Colonic mucosa (tissue), 4 donors: ENCODE data around the gene LRRC15. TPM values are rescaled to one million over a fixed set of nuclear protein-coding genes. Genes with fewer than 3 reads are reported as not detected.

Experiments used
- DNase-seq: peaks from one replicate; pipeline ENCODE4 v3.0.0-alpha.2; 2020
- H3K27ac ChIP-seq: fragments of 200-600 bp; one replicate; pipeline ENCODE4 v1.8.0; 2021
- H3K27me3 ChIP-seq: fragments of 200-600 bp; one replicate; pipeline ENCODE4 v1.8.0; 2021
- H3K36me3 ChIP-seq: fragments of 200-600 bp; one replicate; pipeline ENCODE4 v1.8.0; 2021
- H3K4me1 ChIP-seq: fragments of 200-600 bp; one replicate; pipeline ENCODE4 v1.8.0; 2021; ENCODE audit warnings: mild to moderate bottlenecking
- H3K4me3 ChIP-seq: fragments of 200-600 bp; one replicate; pipeline ENCODE4 v1.8.0; 2021
- H3K9ac ChIP-seq, 2 donors: one replicate each; pipeline ENCODE4 v1.7.0; 2013; ENCODE audit warnings: control low read depth in 2 of 2, low read depth in 2 of 2, low read length in 2 of 2
- H3K9me3 ChIP-seq: fragments of 200-600 bp; one replicate; pipeline ENCODE4 v1.8.0; 2021
- intact Hi-C: fragments of 100-400 bp; cut with DNase I; formaldehyde crosslinking; loops from one replicate; pipeline ENCODE4 v1.14.1; 2022
- total RNA-seq, 2 donors: library from RNA; stranded (reverse); fragmentation: NEBNext Ultra II Directional in 1 of 2; extraction: Animal tissue kit (Norgen Biotek cat#: 25700) in 1 of 2; gene quantifications; one replicate each; pipeline ENCODE4 v1.2.1, GENCODE V29; 2021
- TF ChIP-seq, protein P1 (sequence below): fragments of 200-600 bp; IDR thresholded peaks from one replicate; pipeline ENCODE4 v1.8.0; 2022; ENCODE audit warnings: antibody characterized with exemption, mild to moderate bottlenecking
- donor health status: healthy.
- donor health status: DM: no; HTN: no; CAD: no.
- donor health status: DM: no; HTN: no; CAD: no.

LRRC15 gene
- total RNA-seq, 2 donors from 2014 or later, result 0.32 to 0.89 TPM

DNA sequence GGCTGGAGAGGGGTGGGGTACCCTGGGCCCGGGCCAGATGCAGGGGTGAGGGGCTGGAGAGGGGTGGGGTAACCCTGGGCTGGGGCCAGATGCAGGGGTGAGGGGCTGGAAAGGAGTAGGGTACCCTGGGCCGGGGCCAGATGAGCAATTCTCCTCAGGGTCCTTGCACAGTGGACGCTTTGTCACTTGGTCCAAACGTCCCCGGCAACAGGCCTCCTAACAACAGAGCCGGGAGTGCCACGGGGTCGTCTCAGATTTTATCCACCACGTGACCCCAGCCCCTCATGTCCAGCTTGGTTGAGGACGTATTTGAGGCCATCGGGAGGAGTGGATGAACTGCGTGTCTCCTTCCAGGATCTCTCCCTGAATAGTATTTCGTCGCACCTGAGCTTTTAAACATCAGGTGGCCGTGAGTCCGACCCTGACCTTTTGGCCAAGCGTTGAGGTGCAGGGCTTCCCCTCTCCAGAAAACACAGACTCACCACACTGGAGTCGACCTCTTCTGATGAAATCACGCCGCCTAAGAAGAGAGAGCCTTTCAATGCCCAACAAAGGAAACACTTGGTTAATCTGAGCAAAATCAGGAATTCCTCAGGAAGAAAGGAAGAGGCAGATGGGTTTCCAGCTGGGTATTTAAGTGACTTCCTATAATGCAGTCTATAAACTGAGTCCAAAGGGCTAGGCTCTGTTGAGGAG, 12.8 kb upstream of the LRRC15 start:
- DNase-seq, result no peak
- H3K27me3 ChIP-seq, result no peaks in the 10 kb centered on the region
- no peak overlapping the region for H3K27ac ChIP-seq
- no peak overlapping the region for H3K4me3 ChIP-seq
- TF ChIP-seq, protein P1, sequence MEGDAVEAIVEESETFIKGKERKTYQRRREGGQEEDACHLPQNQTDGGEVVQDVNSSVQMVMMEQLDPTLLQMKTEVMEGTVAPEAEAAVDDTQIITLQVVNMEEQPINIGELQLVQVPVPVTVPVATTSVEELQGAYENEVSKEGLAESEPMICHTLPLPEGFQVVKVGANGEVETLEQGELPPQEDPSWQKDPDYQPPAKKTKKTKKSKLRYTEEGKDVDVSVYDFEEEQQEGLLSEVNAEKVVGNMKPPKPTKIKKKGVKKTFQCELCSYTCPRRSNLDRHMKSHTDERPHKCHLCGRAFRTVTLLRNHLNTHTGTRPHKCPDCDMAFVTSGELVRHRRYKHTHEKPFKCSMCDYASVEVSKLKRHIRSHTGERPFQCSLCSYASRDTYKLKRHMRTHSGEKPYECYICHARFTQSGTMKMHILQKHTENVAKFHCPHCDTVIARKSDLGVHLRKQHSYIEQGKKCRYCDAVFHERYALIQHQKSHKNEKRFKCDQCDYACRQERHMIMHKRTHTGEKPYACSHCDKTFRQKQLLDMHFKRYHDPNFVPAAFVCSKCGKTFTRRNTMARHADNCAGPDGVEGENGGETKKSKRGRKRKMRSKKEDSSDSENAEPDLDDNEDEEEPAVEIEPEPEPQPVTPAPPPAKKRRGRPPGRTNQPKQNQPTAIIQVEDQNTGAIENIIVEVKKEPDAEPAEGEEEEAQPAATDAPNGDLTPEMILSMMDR, result no peak
- H3K36me3 ChIP-seq, result no peaks in the 10 kb centered on the region
- intact Hi-C loops, result no loop called here
- no peak overlapping the region for H3K9ac ChIP-seq
- H3K9me3 ChIP-seq, result no peaks in the 10 kb centered on the region
- no peaks in the 10 kb centered on the region for H3K4me1 ChIP-seq

DNA sequence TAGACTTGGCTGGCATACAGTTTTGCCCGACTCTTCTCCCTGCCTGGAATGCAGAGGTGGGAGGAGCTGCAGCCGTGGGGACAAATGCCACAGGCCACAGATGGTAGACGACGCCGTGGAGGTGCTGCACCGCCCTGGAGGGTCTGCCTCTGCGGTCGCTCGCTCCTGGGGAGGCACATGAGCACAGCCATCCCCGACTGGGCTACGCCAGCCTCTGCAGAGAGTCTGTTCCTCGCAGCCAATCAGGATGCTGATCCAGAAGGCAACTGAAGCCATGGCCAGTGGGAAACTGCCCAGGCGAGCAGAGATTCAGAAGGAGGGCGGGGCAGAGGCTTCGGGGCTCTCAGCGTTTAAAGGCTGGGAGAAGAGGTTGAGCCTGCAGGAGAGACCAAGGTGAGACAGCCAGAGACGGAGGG, 11.9 kb upstream of the LRRC15 start:
- no peaks in the 10 kb centered on the region for H3K4me1 ChIP-seq
- no peak overlapping the region for H3K9ac ChIP-seq
- no peaks in the 10 kb centered on the region for H3K9me3 ChIP-seq
- no peak for DNase-seq
- no peak overlapping the region for H3K27ac ChIP-seq
- intact Hi-C loops, result no loop called here
- TF ChIP-seq, protein P1, result no peak
- H3K36me3 ChIP-seq, result no peaks in the 10 kb centered on the region
- H3K4me3 ChIP-seq, result no peak overlapping the region
- no peaks in the 10 kb centered on the region for H3K27me3 ChIP-seq

DNA sequence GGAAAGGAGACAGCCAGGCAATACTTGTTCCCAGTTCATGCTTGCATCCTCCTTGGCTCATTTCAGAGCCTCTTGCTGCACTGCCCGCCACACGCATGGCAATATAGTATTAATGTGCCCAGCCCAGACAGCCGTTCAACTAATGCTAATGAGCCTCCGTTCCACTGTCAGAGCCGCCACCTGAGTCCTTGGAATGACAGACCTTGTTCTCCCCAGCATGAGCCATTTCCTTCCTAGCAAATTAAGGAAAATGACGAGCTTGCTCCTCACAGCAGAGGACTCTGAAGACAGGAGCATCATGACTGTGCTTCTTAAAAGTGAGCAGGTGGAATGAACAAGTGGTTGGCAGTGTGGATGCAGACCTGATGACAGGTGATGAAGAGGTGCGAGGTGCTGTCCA, 10.8 kb upstream of the LRRC15 start:
- H3K27me3 ChIP-seq, result no peaks in the 10 kb centered on the region

DNA sequence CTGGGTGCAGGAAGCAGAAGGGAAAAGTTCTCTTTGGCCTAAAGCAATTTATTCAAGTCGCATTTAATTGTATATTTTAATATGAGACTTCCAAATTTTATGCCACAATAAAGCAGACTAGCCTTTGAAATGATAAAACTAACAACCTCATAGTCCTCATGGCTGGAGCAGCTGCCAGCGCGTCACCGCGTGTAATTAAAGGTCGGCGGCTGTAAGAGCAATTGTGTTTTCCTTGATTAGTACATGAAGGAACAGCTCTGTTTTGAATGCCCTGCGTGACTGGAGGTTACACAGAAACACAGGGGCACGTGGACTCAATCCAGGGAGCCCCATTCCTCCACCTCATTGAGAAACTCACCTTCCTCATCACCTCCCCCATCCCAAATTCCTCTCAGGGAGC, 10.1 kb upstream of the LRRC15 start:
- Histone ChIP-seq H3K9me3 (no peaks in the 10 kb centered on the region), H3K27ac (no peak overlapping the region), H3K9ac (no peak overlapping the region), H3K4me3 (no peak overlapping the region), H3K36me3 (no peaks in the 10 kb centered on the region), H3K4me1 (no peaks in the 10 kb centered on the region), H3K27me3 (no peaks in the 10 kb centered on the region)
- DNase-seq, result no peak
- TF ChIP-seq, protein P1, result no peak
- intact Hi-C loops, result no loop called here

More for the DNA sequence above, 10.8 kb upstream of the LRRC15 start:
- DNase-seq, result no peak
- Histone ChIP-seq H3K9me3 (no peaks in the 10 kb centered on the region), H3K9ac (no peak overlapping the region), H3K4me3 (no peak overlapping the region), H3K36me3 (no peaks in the 10 kb centered on the region), H3K27ac (no peak overlapping the region), H3K4me1 (no peaks in the 10 kb centered on the region)
- intact Hi-C loops, result no loop called here
- TF ChIP-seq, protein P1, result no peak

DNA sequence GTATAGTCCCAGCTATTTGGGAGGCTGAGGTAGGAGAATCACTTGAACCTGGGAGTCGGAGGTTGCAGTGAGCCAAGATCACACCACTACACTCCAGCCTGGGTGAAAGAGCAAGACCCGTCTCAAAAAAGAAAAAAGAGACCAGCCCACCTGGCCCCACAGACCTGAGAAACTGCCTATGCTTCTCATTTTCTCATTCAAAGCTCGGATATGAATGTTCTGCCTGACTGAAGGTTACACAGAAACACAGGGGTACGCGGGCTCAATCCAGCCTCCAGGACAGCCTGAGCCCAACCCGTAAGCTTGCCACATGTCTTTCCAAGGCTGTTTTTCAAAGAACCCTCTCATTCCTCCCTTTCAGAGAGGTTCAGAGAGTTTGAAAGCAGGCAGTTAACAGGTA, 9.7 kb upstream of the LRRC15 start:
- no peak overlapping the region for H3K4me3 ChIP-seq
- TF ChIP-seq, protein P1, result no peak
- no peaks in the 10 kb centered on the region for H3K4me1 ChIP-seq
- H3K36me3 ChIP-seq, result no peaks in the 10 kb centered on the region
- no peaks in the 10 kb centered on the region for H3K27me3 ChIP-seq
- H3K27ac ChIP-seq, result no peak overlapping the region
- intact Hi-C loops, result no loop called here
- no peak for DNase-seq
- no peaks in the 10 kb centered on the region for H3K9me3 ChIP-seq
- H3K9ac ChIP-seq, result no peak overlapping the region
